Kidney tubule cell (primary cell): ENCODE measurements around the gene ANAPC4.

ENCODE experiments used
- DNase-seq: peaks from one replicate; pipeline ENCODE4 v3.0.0-alpha.2; 2018; ENCODE audit warnings: low spot score

ANAPC4 gene

GRCh38 chr4:25378437-25378743 lies 1.3 kb downstream of the ANAPC4 start:
- no peak for DNase-seq

GRCh38 chr4:25379591-25379990 lies 2.5 kb downstream of the ANAPC4 start:
- no peak for DNase-seq

- no peak for DNase-seq
Observed at GRCh38 chr4:25383647-25384046, 6.6 kb downstream of the ANAPC4 start.

GRCh38 chr4:25386926-25387325 lies 9.9 kb downstream of the ANAPC4 start:
- no peak for DNase-seq

GRCh38 chr4:25397305-25397704 lies 20.2 kb downstream of the ANAPC4 start:
- no peak for DNase-seq

GRCh38 chr4:25399510-25399909 lies 22.4 kb downstream of the ANAPC4 start:
- no peak for DNase-seq

GRCh38 chr4:25401066-25401465 lies 24.0 kb downstream of the ANAPC4 start:
- peak; percentile 24 for DNase-seq

- no peak for DNase-seq
Observed at GRCh38 chr4:25402521-25402920, 25.5 kb downstream of the ANAPC4 start.

GRCh38 chr4:25403699-25404098 lies 26.6 kb downstream of the ANAPC4 start:
- no peak for DNase-seq

GRCh38 chr4:25405453-25405852 lies 28.4 kb downstream of the ANAPC4 start:
- no peak for DNase-seq

GRCh38 chr4:25406081-25406692 lies 29.1 kb downstream of the ANAPC4 start:
- no peak for DNase-seq

GRCh38 chr4:25410820-25411529 lies 33.9 kb downstream of the ANAPC4 start:
- DNase-seq = no peak

GRCh38 chr4:25413261-25413660 lies 36.2 kb downstream of the ANAPC4 start:
- no peak for DNase-seq

- DNase-seq = no peak
Observed at GRCh38 chr4:25417014-25417413, 40.0 kb downstream of the ANAPC4 start.

GRCh38 chr4:25420931-25421330 lies 43.9 kb downstream of the ANAPC4 start:
- DNase-seq = no peak

GRCh38 chr4:25421816-25422525 lies 44.9 kb downstream of the ANAPC4 start:
- DNase-seq = no peak

GRCh38 chr4:25423548-25423947 lies 46.5 kb downstream of the ANAPC4 start:
- DNase-seq = no peak

- DNase-seq = no peak
Observed at GRCh38 chr4:25424539-25425228, 47.6 kb downstream of the ANAPC4 start.

GRCh38 chr4:25425361-25425760 lies 48.3 kb downstream of the ANAPC4 start:
- no peak for DNase-seq

- DNase-seq = no peak
Observed at GRCh38 chr4:25427871-25428270, 50.8 kb downstream of the ANAPC4 start.

GRCh38 chr4:25430630-25431029 lies 53.6 kb downstream of the ANAPC4 start:
- DNase-seq = no peak

GRCh38 chr4:25433966-25434827 lies 57.1 kb downstream of the ANAPC4 start:
- DNase-seq = no peak
